Fibroblast of villous mesenchyme (primary cell): ENCODE data around the gene C2orf80. TPM values are rescaled to one million over a fixed set of nuclear protein-coding genes. Genes with fewer than 3 reads are reported as not detected.
A peak's percentile ranks its signal among the peaks of the same experiment; 100 is the strongest.

Experiments
- DNase-seq: peaks from one replicate; pipeline ENCODE4 v3.0.0-alpha.2; 2010; ENCODE audit warnings: low read depth
- H3K4me3 ChIP-seq: 2 replicates; pipeline ENCODE4 v1.5.1; 2011; ENCODE audit warnings: low read depth, mild to moderate bottlenecking, low read length
- total RNA-seq: library from RNA; depleted of rRNA; stranded (reverse); fragments of >200 nt; gene quantifications from 2 replicates; pipeline ENCODE4 v1.2.3, GENCODE V29; 2012
- TF ChIP-seq, protein P1 (sequence below): IDR thresholded peaks from 2 replicates; pipeline ENCODE4 v1.5.1; 2012; ENCODE audit warnings: low read depth, mild to moderate bottlenecking, low read length; ENCODE audit not compliant: insufficient read depth

Gene C2orf80
- total RNA-seq, 1 donor: not detected

DNA sequence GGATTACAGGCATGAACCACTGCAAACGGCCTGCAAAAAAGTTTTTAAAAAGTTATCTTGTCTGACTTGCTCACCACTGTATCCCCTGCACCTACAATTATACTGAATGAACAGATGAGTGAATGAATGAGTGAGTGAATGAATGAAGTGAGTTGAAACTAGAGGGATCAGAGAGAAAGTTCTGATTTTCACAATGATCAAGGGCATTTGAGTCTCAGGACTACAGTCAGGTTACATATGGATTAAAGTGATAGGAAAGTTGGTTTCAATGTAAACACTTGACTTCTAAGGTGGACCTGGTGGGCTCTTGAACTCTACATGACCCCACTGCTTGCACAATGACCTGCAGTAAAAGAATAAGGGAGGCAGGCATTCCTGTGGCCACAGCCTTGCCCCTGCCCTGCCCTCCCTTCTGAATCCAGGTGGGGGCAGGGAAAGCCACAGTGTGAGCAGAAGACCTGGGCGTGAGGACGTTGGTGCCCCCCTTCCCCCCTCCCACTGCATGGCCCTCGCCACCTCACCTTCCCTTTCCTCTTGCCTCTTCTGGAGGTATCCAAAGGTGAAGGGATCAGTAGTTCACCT is 10.7 kb downstream of the C2orf80 start:
- DNase-seq: no peak
- H3K4me3 ChIP-seq: no peak overlapping the region
- TF ChIP-seq, protein P1, sequence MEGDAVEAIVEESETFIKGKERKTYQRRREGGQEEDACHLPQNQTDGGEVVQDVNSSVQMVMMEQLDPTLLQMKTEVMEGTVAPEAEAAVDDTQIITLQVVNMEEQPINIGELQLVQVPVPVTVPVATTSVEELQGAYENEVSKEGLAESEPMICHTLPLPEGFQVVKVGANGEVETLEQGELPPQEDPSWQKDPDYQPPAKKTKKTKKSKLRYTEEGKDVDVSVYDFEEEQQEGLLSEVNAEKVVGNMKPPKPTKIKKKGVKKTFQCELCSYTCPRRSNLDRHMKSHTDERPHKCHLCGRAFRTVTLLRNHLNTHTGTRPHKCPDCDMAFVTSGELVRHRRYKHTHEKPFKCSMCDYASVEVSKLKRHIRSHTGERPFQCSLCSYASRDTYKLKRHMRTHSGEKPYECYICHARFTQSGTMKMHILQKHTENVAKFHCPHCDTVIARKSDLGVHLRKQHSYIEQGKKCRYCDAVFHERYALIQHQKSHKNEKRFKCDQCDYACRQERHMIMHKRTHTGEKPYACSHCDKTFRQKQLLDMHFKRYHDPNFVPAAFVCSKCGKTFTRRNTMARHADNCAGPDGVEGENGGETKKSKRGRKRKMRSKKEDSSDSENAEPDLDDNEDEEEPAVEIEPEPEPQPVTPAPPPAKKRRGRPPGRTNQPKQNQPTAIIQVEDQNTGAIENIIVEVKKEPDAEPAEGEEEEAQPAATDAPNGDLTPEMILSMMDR: no peak

DNA sequence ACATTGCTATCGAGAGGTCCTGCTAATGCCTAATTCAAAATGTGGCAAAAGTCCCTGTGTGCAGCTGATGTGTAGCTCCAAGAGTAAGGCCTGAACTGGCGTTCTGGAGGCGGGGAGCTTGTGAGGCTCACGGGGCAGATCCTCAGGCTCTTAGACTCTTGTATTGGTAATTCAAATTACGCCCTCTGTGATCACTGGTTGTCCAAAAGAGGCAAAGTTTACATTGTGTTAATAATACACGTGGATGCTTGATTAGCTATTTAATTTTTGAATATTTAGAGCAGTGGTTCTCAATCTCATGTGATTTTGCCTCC is 14.0 kb downstream of the C2orf80 start:
- no peak overlapping the region for H3K4me3 ChIP-seq
- TF ChIP-seq, protein P1: no peak
- DNase-seq: no peak

DNA sequence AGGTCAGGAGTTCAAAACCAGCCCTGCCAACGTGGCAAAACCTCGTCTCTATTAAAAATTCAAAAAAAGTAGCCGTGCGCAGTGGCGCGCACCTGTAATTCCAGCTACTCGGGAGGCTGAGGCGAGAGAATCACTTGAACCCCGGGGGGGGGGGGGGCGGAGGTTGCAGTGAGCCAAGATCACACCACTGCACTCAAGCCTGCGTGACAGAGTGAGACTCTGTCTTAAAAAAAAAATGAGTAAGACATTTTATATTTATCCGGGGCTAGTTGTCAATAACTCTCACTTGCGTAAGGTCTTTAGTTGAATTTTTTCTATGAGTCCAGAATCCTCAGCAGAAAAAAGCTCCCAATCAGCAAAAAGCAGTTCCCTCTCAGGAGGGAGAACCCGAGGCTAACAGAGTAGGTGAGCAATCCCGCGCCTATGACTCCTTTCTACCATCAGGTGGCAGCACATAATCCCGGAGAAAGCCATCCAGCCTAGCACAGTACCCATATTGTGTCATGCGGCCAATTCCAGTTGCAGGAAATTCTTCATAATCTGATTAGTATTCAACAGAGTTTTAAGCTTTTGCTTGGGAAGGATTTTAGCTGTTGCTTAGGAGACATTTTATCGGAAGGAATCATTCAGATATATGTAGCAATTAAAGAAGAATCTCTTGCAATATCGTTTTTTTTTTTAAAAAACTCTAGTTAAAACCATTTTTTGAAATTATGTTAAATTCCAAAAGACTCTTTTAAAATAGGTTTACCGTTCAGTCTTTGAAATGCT is 14.6 kb downstream of the C2orf80 start:
- TF ChIP-seq, protein P1: peak; percentile 96
- H3K4me3 ChIP-seq: no peak overlapping the region
- DNase-seq: peak; percentile 78

DNA sequence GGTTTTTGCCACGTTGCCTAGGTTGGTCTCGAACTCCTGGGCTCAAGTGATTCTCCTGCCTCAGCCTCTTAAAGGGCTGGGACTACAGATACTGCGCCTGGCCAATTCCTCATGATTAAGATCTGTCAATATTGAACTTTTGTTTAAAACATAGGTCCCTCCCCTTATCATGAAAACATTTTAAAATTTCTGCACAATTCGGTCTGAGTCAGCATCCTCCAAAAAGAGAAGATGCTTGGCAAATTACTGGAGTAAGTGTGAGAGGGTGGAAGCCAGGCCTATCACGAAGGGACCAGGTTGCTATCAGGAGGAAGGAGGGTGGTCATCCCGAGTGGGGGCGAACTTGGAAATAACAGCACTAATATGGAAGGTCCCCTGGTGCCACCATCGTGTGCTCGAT is 15.7 kb downstream of the C2orf80 start:
- TF ChIP-seq, protein P1: no peak
- no peak overlapping the region for H3K4me3 ChIP-seq
- no peak for DNase-seq

DNA sequence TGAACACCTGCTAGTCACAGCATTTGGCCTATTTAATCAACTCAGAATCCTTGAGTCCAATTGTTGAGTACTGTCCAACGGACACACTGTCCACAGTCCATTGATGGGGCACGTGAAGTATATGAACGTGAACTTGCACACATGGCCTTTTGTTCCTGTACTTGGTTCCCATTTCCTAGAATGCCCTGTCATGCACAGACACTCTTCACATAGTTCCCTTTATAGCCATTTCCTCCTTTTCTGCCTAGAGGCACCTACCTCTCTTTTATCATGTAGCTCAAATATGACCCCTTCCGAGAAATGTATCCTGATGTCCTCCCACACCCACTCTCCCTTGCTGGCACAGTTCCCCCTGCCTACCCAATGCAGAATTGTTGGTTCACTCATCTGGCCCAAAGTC is 17.7 kb downstream of the C2orf80 start:
- no peak for DNase-seq
- H3K4me3 ChIP-seq: no peak overlapping the region
- TF ChIP-seq, protein P1: no peak

DNA sequence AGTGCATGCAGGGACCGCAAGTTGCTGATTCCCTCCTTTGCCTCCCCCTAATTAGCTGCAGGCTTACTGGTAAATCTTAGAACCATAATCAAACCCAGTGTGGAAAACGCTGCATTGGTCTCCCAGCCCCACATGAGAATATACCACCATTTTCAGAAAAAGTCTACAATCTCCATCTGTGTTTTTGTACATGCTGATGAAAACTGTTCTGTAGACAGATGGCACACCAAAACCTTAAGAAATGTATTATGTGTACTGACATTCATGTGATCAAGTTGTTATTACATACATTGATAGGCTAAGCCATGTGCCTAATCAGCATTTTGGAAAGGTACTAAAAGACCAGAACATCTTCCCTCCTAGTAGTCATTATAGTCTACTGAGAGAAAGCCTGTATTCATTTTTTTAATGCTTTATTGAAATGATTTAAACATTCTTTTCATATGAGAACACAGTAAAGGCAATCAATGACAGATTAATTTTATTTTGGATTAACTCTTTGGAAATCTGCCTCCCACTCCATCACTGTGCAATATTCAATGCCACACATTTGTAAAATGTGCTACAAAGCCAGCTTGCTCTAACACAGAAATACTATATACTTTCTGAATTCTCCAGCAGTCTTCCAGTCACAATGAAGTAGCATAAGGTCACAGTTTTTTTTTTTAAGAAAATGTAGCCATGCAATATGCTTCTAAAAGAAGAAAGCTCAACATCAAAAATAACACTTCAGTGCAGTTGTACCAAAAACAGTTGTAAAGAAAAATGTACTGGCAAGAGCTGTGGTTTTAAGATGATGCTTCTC is 24.7 kb downstream of the C2orf80 start:
- TF ChIP-seq, protein P1: no peak
- DNase-seq: no peak
- H3K4me3 ChIP-seq: no peak overlapping the region
